ENCODE measurements around the gene UGT1A9. TPM values are rescaled to one million over a fixed set of nuclear protein-coding genes. Genes with fewer than 3 reads are reported as not detected.

The UGT1A9 gene
- total RNA-seq, 4 donors from 2014 or later = not detected

DNA sequence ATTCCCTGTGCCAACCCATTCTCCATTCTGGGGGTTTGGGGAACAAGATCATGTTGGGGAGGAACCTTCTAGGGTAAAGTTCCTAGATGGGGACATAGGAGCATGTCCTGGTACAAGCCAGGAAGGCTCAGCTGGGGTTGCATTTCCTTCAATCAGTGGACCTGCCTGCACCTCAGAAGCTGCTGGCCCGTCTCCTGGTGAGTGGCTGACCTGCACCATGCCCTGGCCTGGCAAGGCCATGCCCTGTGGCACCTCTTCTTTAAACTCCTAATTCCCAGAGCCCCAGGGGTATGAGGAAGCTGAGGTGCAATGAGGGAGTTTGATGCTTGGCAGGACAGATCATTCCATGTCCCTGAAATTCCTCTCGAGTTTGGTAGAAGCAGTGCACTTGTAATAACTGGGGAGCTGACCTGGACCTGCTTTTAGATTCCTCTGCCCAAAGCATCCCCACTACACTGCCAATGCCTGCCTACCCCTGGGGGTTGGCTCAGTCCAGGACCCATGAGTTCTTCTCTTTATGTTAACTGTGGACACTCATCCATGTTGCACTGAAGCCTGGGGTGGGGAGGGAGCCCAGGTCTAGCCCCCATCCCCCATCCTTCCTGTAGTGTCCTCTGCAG is 131.7 kb downstream of the UGT1A9 start:
- no peak overlapping the region for H3K27ac ChIP-seq
- 50 to 86% methylated on average over 2 of the region's 2 CpGs for WGBS, 2 donors
- intact Hi-C loops (cut with DNase I) = no loop called here

DNA sequence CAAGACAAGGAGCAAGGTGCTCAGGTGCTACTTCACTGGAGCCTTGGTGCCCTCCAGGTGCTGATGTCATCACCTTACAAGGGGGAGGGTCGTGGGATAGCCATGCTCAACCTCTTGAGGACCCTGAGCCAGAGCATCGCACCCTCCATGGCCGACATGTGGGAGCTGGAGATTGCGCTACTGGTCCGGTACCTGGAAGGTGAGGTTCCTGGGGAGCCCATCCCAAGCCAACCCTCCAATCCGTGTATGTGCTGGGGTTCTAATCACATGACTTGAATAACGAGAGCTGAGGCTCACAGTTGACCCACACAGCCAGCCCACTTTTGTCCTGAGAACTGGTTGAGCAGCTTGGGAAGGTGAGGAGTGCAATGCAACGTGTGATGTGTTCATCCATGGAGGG is 132.3 kb downstream of the UGT1A9 start:
- H3K9me3 ChIP-seq = no peaks in the 10 kb centered on the region
- H3K36me3 ChIP-seq = no peaks in the 10 kb centered on the region
- TF ChIP-seq, protein P1, sequence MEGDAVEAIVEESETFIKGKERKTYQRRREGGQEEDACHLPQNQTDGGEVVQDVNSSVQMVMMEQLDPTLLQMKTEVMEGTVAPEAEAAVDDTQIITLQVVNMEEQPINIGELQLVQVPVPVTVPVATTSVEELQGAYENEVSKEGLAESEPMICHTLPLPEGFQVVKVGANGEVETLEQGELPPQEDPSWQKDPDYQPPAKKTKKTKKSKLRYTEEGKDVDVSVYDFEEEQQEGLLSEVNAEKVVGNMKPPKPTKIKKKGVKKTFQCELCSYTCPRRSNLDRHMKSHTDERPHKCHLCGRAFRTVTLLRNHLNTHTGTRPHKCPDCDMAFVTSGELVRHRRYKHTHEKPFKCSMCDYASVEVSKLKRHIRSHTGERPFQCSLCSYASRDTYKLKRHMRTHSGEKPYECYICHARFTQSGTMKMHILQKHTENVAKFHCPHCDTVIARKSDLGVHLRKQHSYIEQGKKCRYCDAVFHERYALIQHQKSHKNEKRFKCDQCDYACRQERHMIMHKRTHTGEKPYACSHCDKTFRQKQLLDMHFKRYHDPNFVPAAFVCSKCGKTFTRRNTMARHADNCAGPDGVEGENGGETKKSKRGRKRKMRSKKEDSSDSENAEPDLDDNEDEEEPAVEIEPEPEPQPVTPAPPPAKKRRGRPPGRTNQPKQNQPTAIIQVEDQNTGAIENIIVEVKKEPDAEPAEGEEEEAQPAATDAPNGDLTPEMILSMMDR (IDR thresholded peaks at IDR 0.05) = no peak
- TF ChIP-seq POLR2A (IDR thresholded peaks at IDR 0.05) = no peak
- no peak overlapping the region for H3K4me3 ChIP-seq (replicated peaks in 1 of 3)
- H3K27me3 ChIP-seq = no peaks in the 10 kb centered on the region
- intact Hi-C loops (cut with DNase I) = no loop called here
- WGBS, 2 donors = 61 to 72% methylated on average over 7 of the region's 8 CpGs
- DNase-seq = no peak
- H3K4me1 ChIP-seq = peaks cover 6 to 13% of the 10 kb centered on the region in 2 donors
- H3K27ac ChIP-seq = no peak overlapping the region

More for the DNA sequence above, 131.7 kb downstream of the UGT1A9 start:
- Histone ChIP-seq H3K4me3 (replicated peaks in 1 of 3) (no peak overlapping the region), H3K36me3 (no peaks in the 10 kb centered on the region), H3K4me1 (peaks cover 6 to 13% of the 10 kb centered on the region in 2 donors), H3K27me3 (no peaks in the 10 kb centered on the region), H3K9me3 (no peaks in the 10 kb centered on the region)
- no peak for TF ChIP-seq POLR2A (IDR thresholded peaks at IDR 0.05)
- TF ChIP-seq, protein P1 (IDR thresholded peaks at IDR 0.05) = no peak
- DNase-seq = no peak

DNA sequence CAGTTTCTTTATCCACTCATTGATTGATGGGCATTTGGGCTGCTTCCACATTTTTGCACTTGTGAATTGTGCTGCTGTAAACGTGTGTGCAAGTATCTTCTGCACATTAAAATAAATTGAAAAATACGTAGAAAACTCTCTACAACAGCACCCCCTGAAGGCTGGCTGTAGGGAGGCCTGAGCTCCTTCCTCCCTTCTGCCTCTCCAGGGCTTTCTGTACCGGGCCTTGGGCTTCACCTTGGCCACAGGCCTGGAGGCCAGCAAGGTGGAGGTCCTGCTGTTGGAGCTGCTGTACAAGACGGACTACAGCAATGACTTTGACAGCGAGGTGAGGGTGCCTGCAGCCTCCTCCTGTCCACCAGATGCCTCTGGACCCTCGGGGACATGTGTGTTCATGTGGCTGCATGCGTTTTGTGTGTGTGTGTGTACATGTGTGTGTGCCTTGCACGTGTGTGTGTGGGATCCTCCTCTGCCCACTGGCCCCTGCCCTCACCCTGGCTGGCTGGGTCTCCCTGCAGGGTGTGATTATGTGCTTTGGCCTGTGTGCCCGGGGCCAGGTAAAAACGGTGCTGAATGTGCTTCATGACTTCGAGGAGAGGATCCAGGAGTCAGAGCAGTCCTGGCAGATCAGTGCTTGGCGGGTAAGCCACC is 135.6 kb downstream of the UGT1A9 start:
- Histone ChIP-seq H3K9me3 (no peaks in the 10 kb centered on the region), H3K4me3 (replicated peaks in 1 of 3) (no peak overlapping the region), H3K4me1 (no peaks in the 10 kb centered on the region), H3K27ac (no peak overlapping the region), H3K27me3 (no peaks in the 10 kb centered on the region), H3K36me3 (no peaks in the 10 kb centered on the region)
- no peak for DNase-seq
- intact Hi-C loops (cut with DNase I) = no loop called here
- no peak for TF ChIP-seq POLR2A (IDR thresholded peaks at IDR 0.05)
- TF ChIP-seq, protein P1 (IDR thresholded peaks at IDR 0.05) = no peak
- 66 to 82% methylated on average over 9 to 12 of the region's 12 CpGs for WGBS, 2 donors

DNA sequence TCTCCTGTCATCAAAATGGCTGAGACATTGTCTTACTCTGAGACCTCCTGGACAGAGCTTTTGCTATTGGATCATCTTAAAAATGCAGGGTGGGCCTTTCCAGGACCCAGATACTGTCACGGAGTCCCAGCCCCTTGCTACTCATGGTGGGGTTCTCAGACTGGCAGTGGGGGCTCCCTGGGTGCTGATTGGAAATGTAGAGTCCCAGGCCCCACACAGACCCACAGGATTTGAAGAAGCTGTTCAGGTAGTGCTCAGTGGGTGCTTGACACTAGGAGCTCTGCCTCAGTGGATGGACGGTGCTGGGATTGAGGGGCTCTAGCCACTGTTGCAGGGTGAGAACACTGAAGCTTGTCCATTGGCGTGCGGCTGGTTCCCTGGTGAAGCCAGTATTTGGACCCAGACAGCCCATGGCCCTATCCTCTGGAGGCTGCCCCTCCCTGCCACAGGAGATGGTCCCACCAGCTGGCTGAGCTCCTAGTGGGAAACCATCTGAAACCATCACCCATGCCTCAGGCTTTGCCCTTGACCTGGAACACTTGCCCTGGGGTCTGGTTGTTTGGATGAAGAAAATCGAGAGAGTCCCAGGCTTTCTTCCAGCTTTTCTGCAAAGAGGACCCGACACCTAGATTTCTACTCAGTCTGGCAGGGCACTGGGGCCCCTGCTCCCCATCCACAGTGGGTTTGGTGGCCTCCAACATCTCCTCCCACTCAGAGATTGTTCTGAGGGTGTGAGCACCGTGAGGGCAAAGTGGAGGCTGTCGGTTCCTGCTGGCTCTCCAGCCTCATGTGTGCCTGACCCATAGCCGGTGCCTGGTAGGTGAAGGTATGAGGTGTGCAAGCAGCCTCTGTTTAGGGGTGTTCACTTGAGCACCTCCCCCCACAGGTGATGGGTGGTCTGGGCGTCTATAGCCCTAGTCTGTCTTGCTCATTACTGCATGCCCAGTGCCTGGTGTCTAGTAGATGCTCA is 136.6 kb downstream of the UGT1A9 start:
- Histone ChIP-seq H3K4me3 (replicated peaks in 1 of 3) (no peak overlapping the region), H3K4me1 (no peaks in the 10 kb centered on the region), H3K27me3 (no peaks in the 10 kb centered on the region), H3K9me3 (no peaks in the 10 kb centered on the region), H3K36me3 (no peaks in the 10 kb centered on the region), H3K27ac (no peak overlapping the region)
- WGBS, 2 donors = 71 to 84% methylated on average over 3 to 7 of the region's 10 CpGs
- TF ChIP-seq POLR2A (IDR thresholded peaks at IDR 0.05) = no peak
- TF ChIP-seq, protein P1 (IDR thresholded peaks at IDR 0.05) = no peak
- no peak for DNase-seq
- intact Hi-C loops (cut with DNase I) = no loop called here

All from thyroid gland (tissue), 4 donors.